ENCODE measurements around the gene WNT9A.

WNT9A gene

DNA sequence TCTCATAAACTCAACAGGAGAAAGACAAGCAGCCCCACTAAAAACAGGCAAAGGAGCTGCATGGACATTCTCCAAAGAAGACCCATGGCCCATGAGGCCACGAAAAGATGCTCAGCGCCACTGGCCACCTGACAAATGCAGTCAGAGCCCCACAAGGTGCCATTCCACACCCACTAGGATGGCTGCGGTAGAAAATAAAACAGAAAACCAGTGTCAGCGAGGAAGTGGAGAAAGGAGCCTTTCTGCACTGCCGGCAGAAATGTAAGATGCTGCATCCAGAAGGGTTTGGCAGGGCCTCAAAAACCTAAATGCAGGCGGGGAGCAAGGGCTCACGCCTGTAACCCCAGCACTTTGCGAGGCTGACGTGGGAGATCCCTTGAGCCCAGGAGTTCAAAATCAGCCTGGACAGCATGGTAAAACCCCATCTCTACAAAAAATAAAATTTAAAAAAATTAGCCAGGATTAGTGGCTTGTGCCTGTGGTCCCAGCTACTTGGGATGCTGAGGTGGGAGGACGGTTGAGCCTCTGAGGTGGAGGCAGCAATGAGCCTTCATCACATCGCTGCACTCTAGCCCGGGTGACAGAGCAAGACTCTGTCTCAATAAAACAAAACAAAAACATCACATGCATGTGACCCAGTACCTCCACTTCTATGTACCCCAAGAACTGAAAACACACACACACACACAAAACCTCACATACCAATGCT, 4.2 kb downstream of the WNT9A start:
- Histone ChIP-seq H3K9me3 (ENCODE audit: control insufficient read depth, insufficient read depth, low read depth, low read length) (no peaks in the 10 kb centered on the region), H3K27ac (ENCODE audit: extremely low read depth, low read depth, low read length) (no peak overlapping the region), H3K36me3 (ENCODE audit: control insufficient read depth in 2 of 2, insufficient read depth in 1 of 2, low read length in 2 of 2) (no peaks in the 10 kb centered on the region), H3K4me3 (ENCODE audit: low read depth, low read length) (no peak overlapping the region), H3K4me1 (ENCODE audit: control insufficient read depth, insufficient read depth, low read length) (peaks cover 13% of the 10 kb centered on the region)
- TF ChIP-seq ZNF549 (tag by site-specific recombination; IDR thresholded peaks at IDR 0.05) (no peak), ZNF664 (tag by site-specific recombination; IDR thresholded peaks at IDR 0.05) (no peak), EGR2 (tag by site-specific recombination; IDR thresholded peaks at IDR 0.05; ENCODE audit: low read depth) (no peak), ZNF473 (tag by site-specific recombination; IDR thresholded peaks at IDR 0.05) (no peak), ZNF600 (tag by site-specific recombination; IDR thresholded peaks at IDR 0.05) (no peak), ZNF274 (IDR thresholded peaks at IDR 0.05; ENCODE audit: low read length) (no peak), ZNF274 (tag by site-specific recombination; IDR thresholded peaks at IDR 0.05; ENCODE audit: borderline replicate concordance) (no peak), ZBTB48 (tag by site-specific recombination; IDR thresholded peaks at IDR 0.05) (no peak), ZNF626 (tag by site-specific recombination; IDR thresholded peaks at IDR 0.05) (no peak), ZNF202 (tag by site-specific recombination; IDR thresholded peaks at IDR 0.05; ENCODE audit: borderline replicate concordance) (no peak), KLF7 (tag by site-specific recombination; IDR thresholded peaks at IDR 0.05; ENCODE audit: borderline replicate concordance) (no peak)
- TF ChIP-seq, protein P1, sequence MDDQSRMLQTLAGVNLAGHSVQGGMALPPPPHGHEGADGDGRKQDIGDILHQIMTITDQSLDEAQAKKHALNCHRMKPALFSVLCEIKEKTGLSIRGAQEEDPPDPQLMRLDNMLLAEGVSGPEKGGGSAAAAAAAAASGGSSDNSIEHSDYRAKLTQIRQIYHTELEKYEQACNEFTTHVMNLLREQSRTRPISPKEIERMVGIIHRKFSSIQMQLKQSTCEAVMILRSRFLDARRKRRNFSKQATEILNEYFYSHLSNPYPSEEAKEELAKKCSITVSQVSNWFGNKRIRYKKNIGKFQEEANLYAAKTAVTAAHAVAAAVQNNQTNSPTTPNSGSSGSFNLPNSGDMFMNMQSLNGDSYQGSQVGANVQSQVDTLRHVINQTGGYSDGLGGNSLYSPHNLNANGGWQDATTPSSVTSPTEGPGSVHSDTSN (CRISPR knock-in tag; IDR thresholded peaks at IDR 0.05) = no peak
- TF ChIP-seq, protein P2, sequence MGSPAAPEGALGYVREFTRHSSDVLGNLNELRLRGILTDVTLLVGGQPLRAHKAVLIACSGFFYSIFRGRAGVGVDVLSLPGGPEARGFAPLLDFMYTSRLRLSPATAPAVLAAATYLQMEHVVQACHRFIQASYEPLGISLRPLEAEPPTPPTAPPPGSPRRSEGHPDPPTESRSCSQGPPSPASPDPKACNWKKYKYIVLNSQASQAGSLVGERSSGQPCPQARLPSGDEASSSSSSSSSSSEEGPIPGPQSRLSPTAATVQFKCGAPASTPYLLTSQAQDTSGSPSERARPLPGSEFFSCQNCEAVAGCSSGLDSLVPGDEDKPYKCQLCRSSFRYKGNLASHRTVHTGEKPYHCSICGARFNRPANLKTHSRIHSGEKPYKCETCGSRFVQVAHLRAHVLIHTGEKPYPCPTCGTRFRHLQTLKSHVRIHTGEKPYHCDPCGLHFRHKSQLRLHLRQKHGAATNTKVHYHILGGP (tag by site-specific recombination; IDR thresholded peaks at IDR 0.05) = no peak
- TF ChIP-seq, protein P3, sequence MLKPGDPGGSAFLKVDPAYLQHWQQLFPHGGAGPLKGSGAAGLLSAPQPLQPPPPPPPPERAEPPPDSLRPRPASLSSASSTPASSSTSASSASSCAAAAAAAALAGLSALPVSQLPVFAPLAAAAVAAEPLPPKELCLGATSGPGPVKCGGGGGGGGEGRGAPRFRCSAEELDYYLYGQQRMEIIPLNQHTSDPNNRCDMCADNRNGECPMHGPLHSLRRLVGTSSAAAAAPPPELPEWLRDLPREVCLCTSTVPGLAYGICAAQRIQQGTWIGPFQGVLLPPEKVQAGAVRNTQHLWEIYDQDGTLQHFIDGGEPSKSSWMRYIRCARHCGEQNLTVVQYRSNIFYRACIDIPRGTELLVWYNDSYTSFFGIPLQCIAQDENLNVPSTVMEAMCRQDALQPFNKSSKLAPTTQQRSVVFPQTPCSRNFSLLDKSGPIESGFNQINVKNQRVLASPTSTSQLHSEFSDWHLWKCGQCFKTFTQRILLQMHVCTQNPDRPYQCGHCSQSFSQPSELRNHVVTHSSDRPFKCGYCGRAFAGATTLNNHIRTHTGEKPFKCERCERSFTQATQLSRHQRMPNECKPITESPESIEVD (tag by site-specific recombination; IDR thresholded peaks at IDR 0.05) = no peak
- TF ChIP-seq, protein P4, sequence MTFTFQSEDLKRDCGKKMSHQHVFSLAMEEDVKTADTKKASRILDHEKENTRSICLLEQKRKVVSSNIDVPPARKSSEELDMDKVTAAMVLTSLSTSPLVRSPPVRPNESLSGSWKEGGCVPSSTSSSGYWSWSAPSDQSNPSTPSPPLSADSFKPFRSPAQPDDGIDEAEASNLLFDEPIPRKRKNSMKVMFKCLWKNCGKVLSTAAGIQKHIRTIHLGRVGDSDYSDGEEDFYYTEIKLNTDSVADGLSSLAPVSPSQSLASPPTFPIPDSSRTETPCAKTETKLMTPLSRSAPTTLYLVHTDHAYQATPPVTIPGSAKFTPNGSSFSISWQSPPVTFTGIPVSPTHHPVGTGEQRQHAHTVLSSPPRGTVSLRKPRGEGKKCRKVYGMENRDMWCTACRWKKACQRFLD (tag by site-specific recombination; IDR thresholded peaks at IDR 0.05) = no peak
- TF ChIP-seq, protein P5, sequence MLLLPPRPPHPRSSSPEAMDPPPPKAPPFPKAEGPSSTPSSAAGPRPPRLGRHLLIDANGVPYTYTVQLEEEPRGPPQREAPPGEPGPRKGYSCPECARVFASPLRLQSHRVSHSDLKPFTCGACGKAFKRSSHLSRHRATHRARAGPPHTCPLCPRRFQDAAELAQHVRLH (tag by site-specific recombination; IDR thresholded peaks at IDR 0.05) = no peak
- TF ChIP-seq, protein P6, sequence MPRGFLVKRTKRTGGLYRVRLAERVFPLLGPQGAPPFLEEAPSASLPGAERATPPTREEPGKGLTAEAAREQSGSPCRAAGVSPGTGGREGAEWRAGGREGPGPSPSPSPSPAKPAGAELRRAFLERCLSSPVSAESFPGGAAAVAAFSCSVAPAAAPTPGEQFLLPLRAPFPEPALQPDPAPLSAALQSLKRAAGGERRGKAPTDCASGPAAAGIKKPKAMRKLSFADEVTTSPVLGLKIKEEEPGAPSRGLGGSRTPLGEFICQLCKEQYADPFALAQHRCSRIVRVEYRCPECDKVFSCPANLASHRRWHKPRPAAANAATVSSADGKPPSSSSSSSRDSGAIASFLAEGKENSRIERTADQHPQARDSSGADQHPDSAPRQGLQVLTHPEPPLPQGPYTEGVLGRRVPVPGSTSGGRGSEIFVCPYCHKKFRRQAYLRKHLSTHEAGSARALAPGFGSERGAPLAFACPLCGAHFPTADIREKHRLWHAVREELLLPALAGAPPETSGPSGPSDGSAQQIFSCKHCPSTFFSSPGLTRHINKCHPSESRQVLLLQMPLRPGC (tag by site-specific recombination; IDR thresholded peaks at IDR 0.05) = no peak
- TF ChIP-seq, protein P7, sequence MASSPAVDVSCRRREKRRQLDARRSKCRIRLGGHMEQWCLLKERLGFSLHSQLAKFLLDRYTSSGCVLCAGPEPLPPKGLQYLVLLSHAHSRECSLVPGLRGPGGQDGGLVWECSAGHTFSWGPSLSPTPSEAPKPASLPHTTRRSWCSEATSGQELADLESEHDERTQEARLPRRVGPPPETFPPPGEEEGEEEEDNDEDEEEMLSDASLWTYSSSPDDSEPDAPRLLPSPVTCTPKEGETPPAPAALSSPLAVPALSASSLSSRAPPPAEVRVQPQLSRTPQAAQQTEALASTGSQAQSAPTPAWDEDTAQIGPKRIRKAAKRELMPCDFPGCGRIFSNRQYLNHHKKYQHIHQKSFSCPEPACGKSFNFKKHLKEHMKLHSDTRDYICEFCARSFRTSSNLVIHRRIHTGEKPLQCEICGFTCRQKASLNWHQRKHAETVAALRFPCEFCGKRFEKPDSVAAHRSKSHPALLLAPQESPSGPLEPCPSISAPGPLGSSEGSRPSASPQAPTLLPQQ (tag by site-specific recombination; IDR thresholded peaks at IDR 0.05) = no peak
- ChIA-PET POLR2A (no interaction called here), CTCF (interaction anchor here (0.7 to 3.0 kb wide), 2 partner anchors 58 to 181 kb away, joined by 5 to 42 read pairs; no protein-coding TSS in a partner anchor)

All from HEK293 (cell line).